Gastrocnemius medialis (tissue), 4 donors: ENCODE results near the gene ROR1. TPM values are rescaled to one million over a fixed set of nuclear protein-coding genes. Genes with fewer than 3 reads are reported as not detected.

ENCODE experiments used
- ATAC-seq, 2 donors: fragments of 150-250 bp; one replicate each; pipeline ENCODE4 v1.9.1; 2016
- DNase-seq, 2 donors: peaks; one replicate each; pipeline ENCODE4 v3.0.0-alpha.2; 2019
- H3K27ac ChIP-seq, 4 donors: fragments of 200-600 bp; sonication (generic); 1 replicate in 1 of 4; 2 replicates in 3 of 4; pipeline ENCODE4 v1.5.1; 2016 to 2018; ENCODE audit warnings: mild to moderate bottlenecking in 2 of 4, moderate library complexity in 1 of 4
- H3K27me3 ChIP-seq, 3 donors: fragments of 200-600 bp; sonication (generic) in 2 of 3; 1 replicate in 1 of 3; 2 replicates in 2 of 3; pipeline versions ENCODE4 v1.5.1 to v1.6.0; 2016 to 2019; ENCODE audit warnings: mild to moderate bottlenecking in 1 of 3, moderate library complexity in 1 of 3
- H3K36me3 ChIP-seq, 2 donors: fragments of 200-600 bp; sonication (generic) in 1 of 2; one replicate each; pipeline ENCODE4 v1.5.1; 2017 to 2018
- H3K4me1 ChIP-seq, 2 donors: fragments of 200-600 bp; sonication (generic) in 1 of 2; one replicate each; pipeline ENCODE4 v1.5.1; 2016 to 2017; ENCODE audit warnings: mild to moderate bottlenecking in 2 of 2
- H3K4me3 ChIP-seq, 4 donors: fragments of 200-600 bp; sonication (generic) in 3 of 4; 1 replicate in 1 of 4; 2 replicates in 3 of 4; pipeline ENCODE4 v1.5.1; 2016 to 2019; ENCODE audit warnings: mild to moderate bottlenecking in 2 of 4
- H3K9me3 ChIP-seq, 3 donors: fragments of 200-600 bp; sonication (generic) in 2 of 3; 1 replicate in 1 of 3; 2 replicates in 2 of 3; pipeline ENCODE4 v1.5.1; 2016 to 2019
- CTCF ChIP-seq, 5 experiments: fragments of 450-650 bp in 3 of 5; fragments of 200-600 bp in 2 of 5; sonication (generic) in 2 of 5; IDR thresholded peaks in 4 of 5; conservative IDR thresholded peaks in 1 of 5; 1 replicate in 4 of 5; 2 replicates in 1 of 5; pipeline ENCODE4 v1.5.1; 2016 to 2019; ENCODE audit warnings: antibody characterized with exemption in 5 of 5, mild to moderate bottlenecking in 3 of 5, moderate library complexity in 3 of 5
- POLR2A ChIP-seq, 2 donors: fragments of 450-650 bp; IDR thresholded peaks; one replicate each; pipeline ENCODE4 v1.6.1; 2017; ENCODE audit warnings: antibody characterized with exemption in 2 of 2, mild to moderate bottlenecking in 2 of 2, moderate library complexity in 2 of 2
- in situ Hi-C, 4 donors: fragments of 200-750 bp; cut with MboI; loops; one replicate each; pipeline versions ENCODE4 v1.15.0 to v1.8.0; 2017; ENCODE audit warnings: low sequenced_read_pairs in 4 of 4
- intact Hi-C: fragments of 100-400 bp; cut with DNase I; formaldehyde crosslinking; loops from one replicate; pipeline ENCODE4 v1.15.1; 2023; ENCODE audit warnings: low total_unique reads
- total RNA-seq, 4 donors: library from RNA; depleted of rRNA; stranded (reverse); fragments of >200 nt; gene quantifications; one replicate each; pipeline versions ENCODE4 v1.1.0 to v1.2.3, GENCODE V29; 2016

Gene ROR1
- total RNA-seq, 4 donors from 2014 or later: 2.5 to 4.3 (median 3.6) TPM

GRCh38 chr1:64186898-64187280 lies 413.1 kb downstream of the ROR1 start:
- Histone ChIP-seq H3K4me3 (no peak overlapping the region), H3K9me3 (no peaks in the 10 kb centered on the region), H3K4me1 (peaks cover 5 to 10% of the 10 kb centered on the region in 2 donors), H3K36me3 (no peaks in the 10 kb centered on the region), H3K27ac (no peak overlapping the region), H3K27me3 (no peaks in the 10 kb centered on the region)
- no peak for ATAC-seq
- intact Hi-C loops: no loop called here
- in situ Hi-C loops: no loop called here
- TF ChIP-seq POLR2A (IDR thresholded peaks at IDR 0.05) (no peak), CTCF (IDR thresholded peaks at IDR 0.05 in 4 of 5, conservative IDR thresholded peaks at IDR 0.05 in 1 of 5) (no peak)
- no peak for DNase-seq

- TF ChIP-seq POLR2A (IDR thresholded peaks at IDR 0.05) (no peak), CTCF (IDR thresholded peaks at IDR 0.05 in 4 of 5, conservative IDR thresholded peaks at IDR 0.05 in 1 of 5) (no peak)
- DNase-seq: no peak
- in situ Hi-C loops: no loop called here
- no peak overlapping the region for H3K4me3 ChIP-seq
- H3K27ac ChIP-seq: no peak overlapping the region
- H3K36me3 ChIP-seq: no peaks in the 10 kb centered on the region
- no peak for ATAC-seq
- H3K27me3 ChIP-seq: no peaks in the 10 kb centered on the region
- H3K4me1 ChIP-seq: peaks cover 5 to 10% of the 10 kb centered on the region in 2 donors
- no peaks in the 10 kb centered on the region for H3K9me3 ChIP-seq
- intact Hi-C loops: no loop called here
Observed at GRCh38 chr1:64187646-64188045, 413.8 kb downstream of the ROR1 start.

GRCh38 chr1:64192290-64192689 lies 418.5 kb downstream of the ROR1 start:
- no peaks in the 10 kb centered on the region for H3K4me1 ChIP-seq
- no peak for DNase-seq
- no peaks in the 10 kb centered on the region for H3K9me3 ChIP-seq
- TF ChIP-seq CTCF (IDR thresholded peaks at IDR 0.05 in 4 of 5, conservative IDR thresholded peaks at IDR 0.05 in 1 of 5) (no peak), POLR2A (IDR thresholded peaks at IDR 0.05) (no peak)
- H3K4me3 ChIP-seq: no peak overlapping the region
- ATAC-seq: no peak
- no peaks in the 10 kb centered on the region for H3K36me3 ChIP-seq
- no peak overlapping the region for H3K27ac ChIP-seq
- intact Hi-C loops: no loop called here
- H3K27me3 ChIP-seq: no peaks in the 10 kb centered on the region
- in situ Hi-C loops: no loop called here

GRCh38 chr1:64194168-64195080 lies 420.6 kb downstream of the ROR1 start:
- ATAC-seq: no peak
- in situ Hi-C loops: no loop called here
- H3K27ac ChIP-seq: no peak overlapping the region

More at GRCh38 chr1:64194168-64195080, 420.6 kb downstream of the ROR1 start:
- no peaks in the 10 kb centered on the region for H3K36me3 ChIP-seq
- TF ChIP-seq CTCF (IDR thresholded peaks at IDR 0.05 in 4 of 5, conservative IDR thresholded peaks at IDR 0.05 in 1 of 5): no peak
- TF ChIP-seq POLR2A (IDR thresholded peaks at IDR 0.05): no peak
- H3K4me1 ChIP-seq: no peaks in the 10 kb centered on the region
- H3K4me3 ChIP-seq: no peak overlapping the region
- DNase-seq: no peak
- intact Hi-C loops: no loop called here
- no peaks in the 10 kb centered on the region for H3K27me3 ChIP-seq
- H3K9me3 ChIP-seq: no peaks in the 10 kb centered on the region
